Fibroblast of lung (primary cell): Measurements from ENCODE around the gene TWIST1. TPM values are rescaled to one million over a fixed set of nuclear protein-coding genes. Genes with fewer than 3 reads are reported as not detected.

ENCODE experiments used
- DNase-seq, 2 donors: peaks; one replicate each; pipeline versions ENCODE4 v3.0.0 to v3.0.0-alpha.2; 2010; ENCODE audit warnings: low read depth in 2 of 2
- H2AFZ ChIP-seq: 2 replicates; pipeline ENCODE4 v1.5.1; 2012; ENCODE audit warnings: low read length, control low read depth, inconsistent platforms
- H3K27ac ChIP-seq: 2 replicates; pipeline ENCODE4 v1.5.1; 2011; ENCODE audit warnings: low read length, control low read depth; ENCODE audit not compliant: insufficient read depth
- H3K27me3 ChIP-seq: 2 replicates; pipeline ENCODE4 v1.5.1; 2011; ENCODE audit warnings: mild to moderate bottlenecking, low read length; ENCODE audit not compliant: control insufficient read depth, insufficient read depth
- H3K36me3 ChIP-seq: 2 replicates; pipeline ENCODE4 v1.5.1; 2011; ENCODE audit warnings: low read length; ENCODE audit not compliant: control insufficient read depth, insufficient read depth
- H3K4me1 ChIP-seq: 2 replicates; pipeline ENCODE4 v1.5.1; 2011; ENCODE audit warnings: low read length; ENCODE audit not compliant: control insufficient read depth, insufficient read depth; ENCODE audit errors: extremely low read depth
- H3K4me2 ChIP-seq: 2 replicates; pipeline ENCODE4 v1.5.1; 2011; ENCODE audit warnings: low read length, control low read depth; ENCODE audit not compliant: insufficient read depth; ENCODE audit errors: extremely low read depth
- H3K4me3 ChIP-seq, 4 experiments: fragments of 200-600 bp in 1 of 4; sonication (generic) in 1 of 4; replicated peaks in 1 of 4; 2 replicates each; pipeline ENCODE4 v1.5.1; 2011 to 2016; ENCODE audit warnings: low read length in 4 of 4, low read depth in 3 of 4, mild to moderate bottlenecking in 3 of 4, control low read depth in 2 of 4, inconsistent platforms in 1 of 4, mixed read lengths in 1 of 4; ENCODE audit not compliant: insufficient read depth in 1 of 4; ENCODE audit errors: control extremely low read depth in 1 of 4
- H3K79me2 ChIP-seq: 2 replicates; pipeline ENCODE4 v1.5.1; 2012; ENCODE audit warnings: mild to moderate bottlenecking, low read length, inconsistent platforms; ENCODE audit not compliant: control insufficient read depth, insufficient read depth
- H3K9ac ChIP-seq: 2 replicates; pipeline ENCODE4 v1.5.1; 2011; ENCODE audit warnings: mild to moderate bottlenecking, low read length, control low read depth; ENCODE audit not compliant: insufficient read depth
- H3K9me3 ChIP-seq: 2 replicates; pipeline ENCODE4 v1.5.1; 2012; ENCODE audit warnings: low read depth, low read length; ENCODE audit not compliant: control insufficient read depth, insufficient read depth
- H4K20me1 ChIP-seq: 2 replicates; pipeline ENCODE4 v1.5.1; 2011; ENCODE audit warnings: low read length; ENCODE audit not compliant: control insufficient read depth, insufficient read depth; ENCODE audit errors: extremely low read depth
- CTCF ChIP-seq, 2 donors: IDR thresholded peaks in 1 of 2; conservative IDR thresholded peaks in 1 of 2; 1 replicate in 1 of 2; 2 replicates in 1 of 2; pipeline ENCODE4 v1.5.1; 2011 to 2012; ENCODE audit warnings: low read length in 2 of 2, control low read depth in 1 of 2, inconsistent platforms in 1 of 2, low read depth in 1 of 2, mild to moderate bottlenecking in 1 of 2
- EZH2 ChIP-seq: IDR thresholded peaks from 2 replicates; pipeline ENCODE4 v1.5.1; 2012; ENCODE audit warnings: low read length, control low read depth, mild to moderate bottlenecking; ENCODE audit errors: missing control alignments
- polyA plus RNA-seq, 2 donors: library from polyadenylated mRNA; depleted of rRNA in 1 of 2; stranded (reverse) in 1 of 2; unstranded in 1 of 2; fragments of >200 nt; gene quantifications; 2 replicates each; pipeline ENCODE4 v1.2.1, GENCODE V29; 2011 to 2012; ENCODE audit warnings: missing spikeins in 1 of 2
- total RNA-seq: library from RNA; depleted of rRNA; stranded (reverse); fragments of >200 nt; gene quantifications from 2 replicates; pipeline ENCODE4 v1.2.1, GENCODE V29; 2014

The TWIST1 gene
- total and polyA plus RNA-seq, 2 donors (not counting 1 experiment from before 2014, with no cell fraction given): 3.6 to 31.2 TPM

- H3K27ac ChIP-seq: no peak overlapping the region
- no peak overlapping the region for H3K4me2 ChIP-seq
- no peak for DNase-seq
- H3K27me3 ChIP-seq: peaks cover 32% of the 10 kb centered on the region
- H3K4me1 ChIP-seq: no peaks in the 10 kb centered on the region
- no peak overlapping the region for H3K9ac ChIP-seq
- no peak overlapping the region for H2AFZ ChIP-seq
- no peaks in the 10 kb centered on the region for H3K9me3 ChIP-seq
- TF ChIP-seq CTCF (conservative IDR thresholded peaks at IDR 0.05 in 1 of 2, IDR thresholded peaks at IDR 0.05 in 1 of 2; ENCODE audit: low read depth in 1 of 2, low read length in 2 of 2): no peak
- no peak for TF ChIP-seq EZH2
- H4K20me1 ChIP-seq: no peaks in the 10 kb centered on the region
- H3K79me2 ChIP-seq: no peaks in the 10 kb centered on the region
- no peak overlapping the region for H3K4me3 ChIP-seq
- H3K36me3 ChIP-seq: no peaks in the 10 kb centered on the region
Observed at GRCh38 chr7:19109000-19109946, 8.2 kb downstream of the TWIST1 start.

- no peaks in the 10 kb centered on the region for H3K4me1 ChIP-seq
- peak overlapping the region; percentile 47 to 65 (median 56) for H3K4me3 ChIP-seq
- peaks cover 32% of the 10 kb centered on the region for H3K27me3 ChIP-seq
- no peaks in the 10 kb centered on the region for H4K20me1 ChIP-seq
- H3K4me2 ChIP-seq: peak overlapping the region; percentile 97
- peak; percentile 95 for TF ChIP-seq EZH2
- TF ChIP-seq CTCF (conservative IDR thresholded peaks at IDR 0.05 in 1 of 2, IDR thresholded peaks at IDR 0.05 in 1 of 2; ENCODE audit: low read depth in 1 of 2, low read length in 2 of 2): no peak
- no peaks in the 10 kb centered on the region for H3K36me3 ChIP-seq
- H3K27ac ChIP-seq: no peak overlapping the region
- H2AFZ ChIP-seq: peak overlapping the region; percentile 85
- H3K79me2 ChIP-seq: no peaks in the 10 kb centered on the region
- H3K9me3 ChIP-seq: no peaks in the 10 kb centered on the region
- DNase-seq: peak; percentile 70
- no peak overlapping the region for H3K9ac ChIP-seq
Observed at GRCh38 chr7:19107356-19108146, 9.9 kb downstream of the TWIST1 start.

- Histone ChIP-seq H3K79me2 (no peaks in the 10 kb centered on the region), H3K4me1 (no peaks in the 10 kb centered on the region), H3K27me3 (peaks cover 32% of the 10 kb centered on the region), H2AFZ (no peak overlapping the region), H3K9me3 (no peaks in the 10 kb centered on the region), H3K4me3 (peak overlapping the region; percentile 47 to 65 (median 56)), H3K27ac (no peak overlapping the region), H4K20me1 (no peaks in the 10 kb centered on the region), H3K36me3 (no peaks in the 10 kb centered on the region), H3K9ac (no peak overlapping the region), H3K4me2 (peak overlapping the region; percentile 97)
- DNase-seq: no peak
- TF ChIP-seq EZH2: no peak
- no peak for TF ChIP-seq CTCF (conservative IDR thresholded peaks at IDR 0.05 in 1 of 2, IDR thresholded peaks at IDR 0.05 in 1 of 2; ENCODE audit: low read depth in 1 of 2, low read length in 2 of 2)
Observed at GRCh38 chr7:19107081-19107355, 10.4 kb downstream of the TWIST1 start.
